GM12878 (cell line): Measurements from ENCODE around the gene SSUH2. TPM values are rescaled to one million over a fixed set of nuclear protein-coding genes. Genes with fewer than 3 reads are reported as not detected.

ENCODE experiments used
- ATAC-seq: fragments of 200-7000 bp; cut with Tn5 transposase; 3 replicates; pipeline ENCODE4 v1.9.1; 2020; ENCODE audit warnings: mild to moderate bottlenecking, moderate library complexity
- BruUV-seq: library from RNA; stranded (reverse); fragments of 400-500 nt; replicated peaks from 2 replicates; lab custom pipeline; 2021; lab: Mats Ljungman, UMichigan
- CTCF ChIA-PET: fragments of 300-600 bp; sonication (Branson Sonifier 250); formaldehyde crosslinking; extraction: SDS; loops from one replicate; lab custom pipeline; 2021; ENCODE audit warnings: inconsistent platforms; lab: Yijun Ruan, JAX
- POLR2A ChIA-PET: fragments of 350-600 bp; formaldehyde crosslinking; extraction: SDS; loops from one replicate; lab custom pipeline; 2021; ENCODE audit warnings: inconsistent platforms; lab: Charles Lee
- RAD21 ChIA-PET: fragments of 300-600 bp; sonication (Branson Sonifier 250); formaldehyde crosslinking; loops from one replicate; lab custom pipeline; 2023; ENCODE audit warnings: antibody characterized with exemption; ENCODE audit not compliant: unreplicated experiment; lab: Charles Lee
- SMC1A ChIA-PET: fragments of 300-600 bp; sonication (Branson Sonifier 250); formaldehyde crosslinking; loops from one replicate; lab custom pipeline; 2023; ENCODE audit not compliant: unreplicated experiment, uncharacterized antibody; lab: Charles Lee
- DNase-seq: peaks from one replicate; pipeline ENCODE4 v3.0.0-alpha.2; 2011; ENCODE audit warnings: low read depth, low spot score
- FAIRE-seq: peaks from 3 replicates; lab custom pipeline; 2011; peaks lifted over from hg19 to GRCh38; lab: Jason Lieb, UNC
- H2AFZ ChIP-seq: 2 replicates; pipeline ENCODE4 v1.6.0; 2011; ENCODE audit warnings: low read depth, low read length, control low read depth; ENCODE audit not compliant: control insufficient read depth
- H3K27ac ChIP-seq: 2 replicates; pipeline ENCODE4 v1.5.1; 2011; ENCODE audit warnings: control low read depth; ENCODE audit not compliant: control insufficient read depth, insufficient read depth
- H3K27me3 ChIP-seq, 2 experiments: replicated peaks in 1 of 2; 2 replicates each; pipeline versions ENCODE4 v1.6.0 to v1.6.1; 2011; ENCODE audit warnings: low read length in 1 of 2; ENCODE audit not compliant: control insufficient read depth in 2 of 2, insufficient read depth in 2 of 2
- H3K36me3 ChIP-seq, 2 experiments: 2 replicates each; pipeline ENCODE4 v1.5.1; 2011; ENCODE audit warnings: low read length in 1 of 2; ENCODE audit not compliant: control insufficient read depth in 2 of 2, insufficient read depth in 2 of 2
- H3K4me1 ChIP-seq: 2 replicates; pipeline ENCODE4 v1.6.1; 2011; ENCODE audit warnings: mild to moderate bottlenecking, low read length, moderate library complexity, mixed read lengths; ENCODE audit not compliant: control insufficient read depth, insufficient read depth
- H3K4me2 ChIP-seq: 2 replicates; pipeline ENCODE4 v1.6.0; 2011; ENCODE audit warnings: control low read depth; ENCODE audit not compliant: control insufficient read depth, insufficient read depth
- H3K4me3 ChIP-seq: fragments of 200-600 bp; sonication (generic); 2 replicates; pipeline ENCODE4 v1.5.1; 2016
- H3K79me2 ChIP-seq: 2 replicates; pipeline ENCODE4 v1.6.0; 2011; ENCODE audit warnings: low read length; ENCODE audit not compliant: control insufficient read depth, insufficient read depth
- H3K9ac ChIP-seq: 2 replicates; pipeline ENCODE4 v1.8.0; 2011; ENCODE audit warnings: low read length, control low read depth, mixed read lengths; ENCODE audit not compliant: control insufficient read depth, insufficient read depth
- H3K9me3 ChIP-seq: replicated peaks from 3 replicates; pipeline ENCODE4 v1.5.1; 2011; ENCODE audit warnings: mild to moderate bottlenecking, low read length; ENCODE audit not compliant: control insufficient read depth, insufficient read depth
- H4K20me1 ChIP-seq: 2 replicates; pipeline ENCODE4 v1.6.0; 2011; ENCODE audit not compliant: control insufficient read depth, insufficient read depth
- CHD4 ChIP-seq: fragments of 200-600 bp; sonication (generic); IDR thresholded peaks from 2 replicates; pipeline ENCODE4 v1.6.1; 2016; ENCODE audit warnings: mild to moderate bottlenecking
- ESRRA ChIP-seq: IDR thresholded peaks from 2 replicates; pipeline ENCODE4 v1.6.1; 2012; ENCODE audit warnings: mild to moderate bottlenecking, low read length, improper control_type of control experiment
- MEF2B ChIP-seq: fragments of 450-650 bp; IDR thresholded peaks from 2 replicates; pipeline ENCODE4 v1.6.1; 2018; ENCODE audit warnings: mild to moderate bottlenecking, moderate library complexity; ENCODE audit not compliant: partially characterized antibody, poor library complexity, severe bottlenecking
- POU2F2 ChIP-seq: IDR thresholded peaks from 3 replicates; pipeline ENCODE4 v1.6.1; 2011; ENCODE audit warnings: low read depth, mild to moderate bottlenecking, low read length, borderline replicate concordance
- RUNX3 ChIP-seq: IDR thresholded peaks from 2 replicates; pipeline ENCODE4 v1.6.1; 2012; ENCODE audit warnings: low read length, inconsistent platforms
- SMAD5 ChIP-seq: IDR thresholded peaks from 2 replicates; pipeline ENCODE4 v1.6.1; 2016; ENCODE audit warnings: antibody characterized with exemption, low read depth
- SMARCA5 ChIP-seq: fragments of 450-650 bp; IDR thresholded peaks from 2 replicates; pipeline ENCODE4 v1.6.1; 2017; ENCODE audit warnings: mild to moderate bottlenecking
- WRNIP1 ChIP-seq: IDR thresholded peaks from 2 replicates; pipeline ENCODE4 v1.6.1; 2011; ENCODE audit warnings: low read depth, low read length, improper control_type of control experiment, borderline replicate concordance
- WGBS: methylation state at CpG from one replicate; pipeline ENCODE4 v1.1.6; 2016; ENCODE audit warnings: low lambda C conversion rate; ENCODE audit not compliant: insufficient replicate concordance, insufficient coverage; ENCODE audit errors: missing lambda C conversion rate; 5-methylcytosine and 5-hydroxymethylcytosine counted together
- in situ Hi-C: fragments of 300-500 bp; cut with MboI; formaldehyde crosslinking; loops from 9 replicates; pipeline ENCODE4 v1.14.3; 2018; ENCODE audit warnings: mixed read lengths
- intact Hi-C: fragments of 100-400 bp; cut with micrococcal nuclease; formaldehyde crosslinking; loops from one replicate; pipeline ENCODE4 v1.14.2; 2022; ENCODE audit not compliant: unreplicated experiment
- polyA plus RNA-seq, 11 experiments: library from polyadenylated mRNA; depleted of rRNA in 4 of 11; unstranded in 6 of 11; stranded (reverse) in 5 of 11; fragments of >200 nt; fragmentation: Nextera tagmentation in 4 of 11; fragmentation: Illumina TruSeq in 1 of 11; extraction: Ambion mirVana in 4 of 11; extraction: Trizol in 1 of 11; gene quantifications; 1 replicate in 1 of 11; 2 replicates in 10 of 11; pipeline versions ENCODE4 v1.2.1 to v1.2.3, GENCODE V29; 2011 to 2016; ENCODE audit warnings: inconsistent platforms in 2 of 11, missing spikeins in 2 of 11, low read depth in 1 of 11
- total RNA-seq, 4 experiments: library from RNA; depleted of rRNA in 3 of 4; stranded (reverse); fragments of >200 nt in 3 of 4; fragmentation: Illumina TruSeq in 1 of 4; extraction: Trizol in 1 of 4; gene quantifications; 2 replicates each; pipeline versions ENCODE4 v1.2.1 to v1.2.3, GENCODE V29; 2013 to 2021
- TF ChIP-seq, protein P1 (sequence below): fragments of 450-650 bp; conservative IDR thresholded peaks from 2 replicates; pipeline ENCODE4 v1.6.1; 2017; ENCODE audit warnings: mild to moderate bottlenecking, moderate library complexity
- TF ChIP-seq, protein P2 (sequence below): fragments of 450-650 bp; IDR thresholded peaks from 2 replicates; pipeline ENCODE4 v1.6.1; 2017; ENCODE audit warnings: antibody characterized with exemption, mild to moderate bottlenecking, moderate library complexity

The SSUH2 gene
- total and polyA plus RNA-seq, 10 of the 15 experiments (the other 5 are each of a cell fraction or from before 2014, with no cell fraction given), result 0.09 to 0.26 TPM; not detected in 8

DNA sequence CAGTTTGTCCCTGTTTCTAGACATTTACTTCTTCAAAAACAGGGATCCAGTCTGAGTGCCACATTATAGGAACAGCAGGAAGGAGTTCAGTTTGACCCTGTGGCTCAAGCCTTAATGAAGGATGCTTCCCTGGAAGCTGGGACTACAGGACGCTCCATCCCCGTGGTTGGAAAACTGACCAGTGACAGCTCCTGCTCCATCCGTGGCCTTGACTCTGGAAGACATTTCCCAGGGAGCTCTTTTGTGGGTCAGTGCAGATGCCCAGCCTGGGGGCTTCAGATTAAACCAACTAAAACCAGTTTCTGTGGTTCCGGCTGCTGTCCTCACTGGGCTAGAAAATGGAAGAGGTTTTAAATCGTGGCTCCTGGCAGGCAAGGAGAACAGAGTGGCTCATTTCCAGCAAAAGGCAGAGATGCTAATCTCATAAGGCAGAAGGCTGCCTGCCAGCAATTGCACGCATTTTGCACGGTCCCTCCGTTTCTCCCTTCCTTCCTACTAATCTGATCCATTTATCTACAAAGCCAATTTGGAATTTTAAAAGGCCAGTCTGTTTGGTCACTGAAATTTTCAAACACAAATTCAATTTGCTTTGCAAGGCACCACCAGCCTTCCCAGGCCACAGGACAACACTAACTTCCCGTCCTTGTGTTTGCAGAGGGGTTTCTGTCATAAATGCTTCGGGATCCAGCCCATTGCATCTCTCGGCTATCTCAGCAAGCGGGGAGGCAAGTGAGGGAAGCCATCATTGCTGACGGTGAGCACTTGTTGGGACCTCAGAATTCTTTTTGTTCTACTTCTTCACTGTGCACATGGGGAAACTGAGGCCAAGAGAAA is 6.2 kb upstream of the SSUH2 start:
- H3K4me2 ChIP-seq, result no peak overlapping the region
- intact Hi-C loops, result no loop called here
- no peak overlapping the region for H3K4me3 ChIP-seq
- no peaks in the 10 kb centered on the region for H3K27me3 ChIP-seq
- H3K27ac ChIP-seq, result no peak overlapping the region
- no peaks in the 10 kb centered on the region for H3K36me3 ChIP-seq
- ATAC-seq, result no peak
- no peak overlapping the region for H2AFZ ChIP-seq
- H3K9me3 ChIP-seq, result no peaks in the 10 kb centered on the region
- BruUV-seq, result no TSS peak
- H4K20me1 ChIP-seq, result no peaks in the 10 kb centered on the region
- ChIA-PET POLR2A (no interaction called here), RAD21 (no interaction called here), CTCF (interaction anchor here (1.2 kb wide), 1 partner anchor 13 kb away, joined by 4 read pairs; no protein-coding TSS in a partner anchor), SMC1A (no interaction called here)
- WGBS, result 35% methylated on average over 13 of the region's 13 CpGs
- FAIRE-seq, result no peak
- H3K4me1 ChIP-seq, result no peaks in the 10 kb centered on the region
- H3K9ac ChIP-seq, result no peak overlapping the region
- TF ChIP-seq MEF2B (no peak), SMAD5 (no peak), WRNIP1 (no peak), CHD4 (no peak)
- TF ChIP-seq, all 136 proteins: peak for 0
- in situ Hi-C loops, result no loop called here
- no peaks in the 10 kb centered on the region for H3K79me2 ChIP-seq
- DNase-seq, result no peak

DNA sequence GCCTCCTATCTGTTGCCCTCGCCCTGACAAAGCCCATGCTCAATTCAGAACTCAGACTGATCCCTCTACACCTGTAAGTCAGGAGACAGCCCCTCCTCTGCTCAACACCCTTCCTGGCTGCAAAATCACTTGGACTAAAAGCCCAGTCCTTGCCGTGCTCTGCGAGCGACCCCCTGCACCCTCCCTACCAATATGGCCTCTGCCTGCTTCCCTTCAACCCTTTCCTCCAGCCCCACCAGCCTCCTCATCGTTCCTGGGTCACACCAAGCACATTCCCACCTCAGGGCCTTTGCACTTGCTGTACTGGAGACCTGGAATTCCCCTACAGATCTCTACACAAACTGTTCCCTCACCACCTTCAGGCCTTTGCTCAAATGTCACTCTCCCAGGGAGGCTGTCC is 5.2 kb upstream of the SSUH2 start:
- no peaks in the 10 kb centered on the region for H3K79me2 ChIP-seq
- no peak for DNase-seq
- FAIRE-seq, result no peak
- no peaks in the 10 kb centered on the region for H3K36me3 ChIP-seq
- POLR2A ChIA-PET, result no interaction called here
- SMC1A ChIA-PET, result no interaction called here
- CTCF ChIA-PET, result no interaction called here
- H3K9ac ChIP-seq, result no peak overlapping the region
- RAD21 ChIA-PET, result no interaction called here
- intact Hi-C loops (no loop called here), in situ Hi-C loops (no loop called here)
- H4K20me1 ChIP-seq, result no peaks in the 10 kb centered on the region
- no peak for ATAC-seq
- no peaks in the 10 kb centered on the region for H3K4me1 ChIP-seq
- no TSS peak for BruUV-seq
- H3K27ac ChIP-seq, result no peak overlapping the region
- no peak overlapping the region for H3K4me3 ChIP-seq
- H3K27me3 ChIP-seq, result peaks cover 0 to 2% of the 10 kb centered on the region in 2 experiments; a peak in 1 of 4 replicates
- H3K4me2 ChIP-seq, result no peak overlapping the region
- H2AFZ ChIP-seq, result no peak overlapping the region
- 9% methylated on average over 5 of the region's 5 CpGs for WGBS
- no peaks in the 10 kb centered on the region for H3K9me3 ChIP-seq
- no peak for TF ChIP-seq RUNX3
- TF ChIP-seq POU2F2, result no peak
- no peak for TF ChIP-seq ESRRA
- TF ChIP-seq, protein P1, sequence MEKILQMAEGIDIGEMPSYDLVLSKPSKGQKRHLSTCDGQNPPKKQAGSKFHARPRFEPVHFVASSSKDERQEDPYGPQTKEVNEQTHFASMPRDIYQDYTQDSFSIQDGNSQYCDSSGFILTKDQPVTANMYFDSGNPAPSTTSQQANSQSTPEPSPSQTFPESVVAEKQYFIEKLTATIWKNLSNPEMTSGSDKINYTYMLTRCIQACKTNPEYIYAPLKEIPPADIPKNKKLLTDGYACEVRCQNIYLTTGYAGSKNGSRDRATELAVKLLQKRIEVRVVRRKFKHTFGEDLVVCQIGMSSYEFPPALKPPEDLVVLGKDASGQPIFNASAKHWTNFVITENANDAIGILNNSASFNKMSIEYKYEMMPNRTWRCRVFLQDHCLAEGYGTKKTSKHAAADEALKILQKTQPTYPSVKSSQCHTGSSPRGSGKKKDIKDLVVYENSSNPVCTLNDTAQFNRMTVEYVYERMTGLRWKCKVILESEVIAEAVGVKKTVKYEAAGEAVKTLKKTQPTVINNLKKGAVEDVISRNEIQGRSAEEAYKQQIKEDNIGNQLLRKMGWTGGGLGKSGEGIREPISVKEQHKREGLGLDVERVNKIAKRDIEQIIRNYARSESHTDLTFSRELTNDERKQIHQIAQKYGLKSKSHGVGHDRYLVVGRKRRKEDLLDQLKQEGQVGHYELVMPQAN, result no peak
- TF ChIP-seq SMARCA5, result no peak
- TF ChIP-seq, protein P2, sequence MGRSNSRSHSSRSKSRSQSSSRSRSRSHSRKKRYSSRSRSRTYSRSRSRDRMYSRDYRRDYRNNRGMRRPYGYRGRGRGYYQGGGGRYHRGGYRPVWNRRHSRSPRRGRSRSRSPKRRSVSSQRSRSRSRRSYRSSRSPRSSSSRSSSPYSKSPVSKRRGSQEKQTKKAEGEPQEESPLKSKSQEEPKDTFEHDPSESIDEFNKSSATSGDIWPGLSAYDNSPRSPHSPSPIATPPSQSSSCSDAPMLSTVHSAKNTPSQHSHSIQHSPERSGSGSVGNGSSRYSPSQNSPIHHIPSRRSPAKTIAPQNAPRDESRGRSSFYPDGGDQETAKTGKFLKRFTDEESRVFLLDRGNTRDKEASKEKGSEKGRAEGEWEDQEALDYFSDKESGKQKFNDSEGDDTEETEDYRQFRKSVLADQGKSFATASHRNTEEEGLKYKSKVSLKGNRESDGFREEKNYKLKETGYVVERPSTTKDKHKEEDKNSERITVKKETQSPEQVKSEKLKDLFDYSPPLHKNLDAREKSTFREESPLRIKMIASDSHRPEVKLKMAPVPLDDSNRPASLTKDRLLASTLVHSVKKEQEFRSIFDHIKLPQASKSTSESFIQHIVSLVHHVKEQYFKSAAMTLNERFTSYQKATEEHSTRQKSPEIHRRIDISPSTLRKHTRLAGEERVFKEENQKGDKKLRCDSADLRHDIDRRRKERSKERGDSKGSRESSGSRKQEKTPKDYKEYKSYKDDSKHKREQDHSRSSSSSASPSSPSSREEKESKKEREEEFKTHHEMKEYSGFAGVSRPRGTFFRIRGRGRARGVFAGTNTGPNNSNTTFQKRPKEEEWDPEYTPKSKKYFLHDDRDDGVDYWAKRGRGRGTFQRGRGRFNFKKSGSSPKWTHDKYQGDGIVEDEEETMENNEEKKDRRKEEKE, result no peak
